ENCODE results near the gene THOC6.
"Not testable (repeated sequence)": the region's sequence is repeated elsewhere in the genome, so short reads cannot be mapped to it uniquely, and the experiment has no call there.

The THOC6 gene

DNA sequence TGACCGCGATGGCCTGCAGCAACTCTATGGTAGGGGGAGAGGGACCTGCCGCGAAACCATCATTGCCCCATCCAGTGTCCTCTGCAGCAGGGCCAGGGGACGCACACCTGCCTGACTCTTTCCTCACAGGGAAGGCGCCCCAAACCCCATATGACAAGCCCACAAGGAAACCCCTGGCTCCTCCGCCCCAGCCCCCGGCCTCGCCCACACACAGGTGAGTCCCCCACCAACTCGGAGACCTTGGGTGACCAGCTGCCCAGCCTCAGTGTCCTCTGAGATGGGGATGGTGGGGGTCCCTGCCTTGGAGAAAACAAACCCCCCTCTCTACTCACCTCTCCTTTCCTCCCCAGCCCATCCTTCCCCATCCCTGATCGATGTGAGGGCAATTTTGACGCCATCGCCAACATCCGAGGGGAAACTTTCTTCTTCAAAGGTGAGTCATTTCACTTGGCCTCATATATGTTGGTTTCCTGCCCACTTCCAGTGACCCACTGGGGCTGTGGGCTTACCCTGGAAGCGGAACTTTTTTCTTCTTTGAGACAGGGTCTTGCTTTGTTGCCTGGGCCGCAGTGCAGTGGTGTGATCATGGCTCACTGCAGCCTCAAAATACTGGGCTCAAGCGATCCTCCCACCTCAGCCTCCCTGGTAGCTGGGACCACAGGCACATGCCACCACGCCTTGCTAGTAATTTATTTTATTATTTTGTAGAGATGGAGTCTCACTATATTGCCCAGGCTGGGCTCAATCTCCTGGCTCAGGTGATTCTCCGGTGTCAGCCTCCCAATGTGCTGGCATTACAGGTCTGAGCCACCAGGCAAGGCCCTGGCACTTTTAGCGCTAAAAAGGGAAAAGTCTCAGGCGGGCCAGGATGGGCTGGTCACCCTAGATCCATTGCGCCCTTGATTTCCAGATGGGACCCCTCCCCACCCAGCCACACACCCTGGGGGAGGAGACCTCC lies 33.6 kb downstream of the THOC6 start:
- no peak for DNase-seq

DNA sequence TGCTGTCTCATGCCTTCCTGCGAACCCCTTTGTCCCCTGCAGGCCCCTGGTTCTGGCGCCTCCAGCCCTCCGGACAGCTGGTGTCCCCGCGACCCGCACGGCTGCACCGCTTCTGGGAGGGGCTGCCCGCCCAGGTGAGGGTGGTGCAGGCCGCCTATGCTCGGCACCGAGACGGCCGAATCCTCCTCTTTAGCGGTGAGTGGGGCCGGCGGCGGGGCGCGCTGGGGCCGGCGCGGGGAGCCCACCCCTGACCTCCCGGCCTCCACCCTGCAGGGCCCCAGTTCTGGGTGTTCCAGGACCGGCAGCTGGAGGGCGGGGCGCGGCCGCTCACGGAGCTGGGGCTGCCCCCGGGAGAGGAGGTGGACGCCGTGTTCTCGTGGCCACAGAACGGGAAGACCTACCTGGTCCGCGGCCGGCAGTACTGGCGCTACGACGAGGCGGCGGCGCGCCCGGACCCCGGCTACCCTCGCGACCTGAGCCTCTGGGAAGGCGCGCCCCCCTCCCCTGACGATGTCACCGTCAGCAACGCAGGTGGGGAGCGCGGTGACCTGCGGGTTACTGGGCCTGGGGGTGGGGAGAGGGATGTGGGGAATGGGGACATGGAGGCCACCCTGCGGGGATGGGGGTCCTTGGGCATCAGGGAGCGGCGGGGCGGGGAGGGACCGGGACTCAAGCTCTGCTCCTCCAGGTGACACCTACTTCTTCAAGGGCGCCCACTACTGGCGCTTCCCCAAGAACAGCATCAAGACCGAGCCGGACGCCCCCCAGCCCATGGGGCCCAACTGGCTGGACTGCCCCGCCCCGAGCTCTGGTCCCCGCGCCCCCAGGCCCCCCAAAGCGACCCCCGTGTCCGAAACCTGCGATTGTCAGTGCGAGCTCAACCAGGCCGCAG lies 34.5 kb downstream of the THOC6 start:
- DNase-seq, result no peak

GRCh38 chr16:3059041-3059722 lies 35.3 kb downstream of the THOC6 start:
- DNase-seq, result peak; percentile 65

DNA sequence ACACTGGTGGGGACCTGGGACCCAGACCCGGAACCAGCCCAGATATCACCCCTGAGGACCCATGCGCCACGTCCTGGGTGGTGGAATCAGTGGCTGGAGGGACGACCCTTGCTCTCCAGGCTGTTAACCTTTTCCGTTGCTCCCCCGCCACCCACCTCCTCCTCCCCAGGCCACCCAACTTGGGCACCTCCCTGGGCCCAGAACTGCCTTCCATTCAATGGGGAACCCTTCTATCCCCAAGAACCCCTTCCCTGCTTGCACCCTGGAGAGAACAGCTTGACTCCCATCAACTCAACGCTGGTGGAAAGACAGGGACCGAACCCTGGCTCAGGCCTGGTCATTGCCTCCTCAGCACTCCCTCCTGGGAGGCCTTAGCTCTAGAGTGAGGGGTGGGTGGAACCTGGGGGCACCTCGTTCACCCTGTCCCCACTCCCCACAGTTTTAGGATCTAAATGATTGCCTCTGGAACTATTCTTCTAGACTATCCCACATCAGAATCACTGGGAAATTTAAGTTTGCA lies 35.9 kb downstream of the THOC6 start:
- no peak for DNase-seq

GRCh38 chr16:3060339-3061127 lies 36.7 kb downstream of the THOC6 start:
- no peak for DNase-seq

DNA sequence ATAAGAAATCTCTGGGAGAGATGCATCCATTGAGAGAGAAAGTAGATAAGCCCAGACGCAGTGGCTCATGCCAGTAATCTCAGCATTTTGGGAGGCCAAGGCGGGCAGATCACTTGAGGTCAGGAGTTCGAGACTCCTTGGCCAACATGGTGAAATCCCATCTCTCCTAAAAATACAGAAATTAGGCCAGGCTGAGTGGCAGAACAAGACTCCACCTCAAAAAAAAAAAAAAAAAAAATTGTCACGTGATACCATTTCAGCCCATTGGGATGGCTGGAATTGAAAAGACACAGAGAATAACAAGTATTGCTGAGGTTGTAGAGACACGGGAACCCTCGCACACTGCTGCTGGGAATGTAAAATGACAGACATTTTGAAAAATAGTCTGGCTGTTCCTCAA lies 38.7 kb downstream of the THOC6 start:
- DNase-seq, result no peak

DNA sequence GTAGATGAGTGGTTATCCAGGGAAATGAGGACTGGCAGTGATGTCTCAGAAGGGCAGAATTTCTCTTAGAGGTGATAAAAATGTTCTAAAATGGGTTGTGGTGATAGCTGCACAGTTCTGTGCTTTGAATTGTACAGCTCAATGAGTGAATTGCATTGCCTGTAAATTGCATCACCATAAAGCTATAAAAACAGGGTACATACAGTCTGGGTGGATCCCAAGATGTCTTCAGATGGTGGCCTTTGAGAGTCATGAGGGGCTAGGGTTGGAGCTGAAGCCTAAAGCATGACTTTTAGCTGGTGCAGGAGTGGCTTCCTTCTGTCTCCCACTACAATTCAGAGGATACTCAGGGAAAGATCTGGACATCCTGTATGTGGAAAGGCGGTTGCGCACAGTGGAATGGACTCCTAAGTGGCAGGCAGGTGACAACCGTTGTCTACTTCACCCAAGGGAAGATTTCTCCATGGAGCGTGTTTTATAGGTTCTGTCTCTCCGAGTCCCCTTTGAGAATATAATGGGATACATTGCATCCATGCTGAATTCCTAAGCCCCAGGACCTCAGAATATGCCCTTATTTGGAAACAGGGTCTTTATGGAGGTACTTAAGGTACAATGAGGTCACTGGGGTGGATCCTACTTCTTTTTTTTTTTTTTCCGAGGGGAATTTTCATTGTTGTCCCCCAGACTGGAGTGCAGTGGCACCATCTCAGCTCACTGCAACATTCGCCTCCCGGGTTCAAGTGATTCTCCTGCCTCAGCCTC lies 40.0 kb downstream of the THOC6 start:
- no peak for DNase-seq

DNA sequence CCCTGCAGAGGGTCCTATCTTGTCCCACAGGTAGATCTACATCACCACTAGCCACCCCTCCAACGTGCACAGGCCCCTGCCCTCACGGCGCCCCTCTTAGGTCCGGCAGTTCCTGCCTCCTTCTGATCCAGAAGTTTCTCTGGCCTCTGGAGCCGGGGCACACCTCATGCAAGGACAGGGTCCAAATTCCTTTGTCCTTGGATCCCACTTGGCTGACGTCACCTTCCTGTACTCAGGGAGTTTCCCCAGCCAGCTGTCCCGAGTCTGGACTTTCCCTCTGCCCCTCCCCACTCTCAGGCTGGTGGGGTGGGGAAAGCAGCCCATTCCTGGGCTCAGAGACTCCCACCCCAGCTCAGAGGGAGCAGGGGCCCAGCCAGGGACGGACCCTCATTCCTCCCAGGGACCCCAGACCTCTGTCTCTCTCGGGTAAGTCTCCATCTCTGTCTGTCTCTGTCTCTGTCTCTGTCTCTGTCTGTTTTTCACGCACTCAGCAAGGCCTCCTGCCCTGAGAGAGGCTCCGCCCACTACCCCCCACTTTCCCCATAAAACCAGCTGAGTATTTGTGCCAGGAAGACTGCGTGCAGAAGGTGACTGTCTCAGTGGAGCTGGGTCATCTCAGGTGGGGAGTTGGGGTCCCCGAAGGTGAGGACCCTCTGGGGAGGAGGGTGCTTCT lies 41.4 kb downstream of the THOC6 start, which contains the start of gene IL32:
Gene IL32, plus strand, starts transcription at position 572 of the 673 bp plus-strand sequence. CDS start 172 bp downstream, outside the sequence.
- no peak for DNase-seq

- no peak for DNase-seq
Measured at GRCh38 chr16:3065742-3066439, 42.1 kb downstream of the THOC6 start.

GRCh38 chr16:3066440-3066748 lies 42.6 kb downstream of the THOC6 start:
- DNase-seq, result no peak

DNA sequence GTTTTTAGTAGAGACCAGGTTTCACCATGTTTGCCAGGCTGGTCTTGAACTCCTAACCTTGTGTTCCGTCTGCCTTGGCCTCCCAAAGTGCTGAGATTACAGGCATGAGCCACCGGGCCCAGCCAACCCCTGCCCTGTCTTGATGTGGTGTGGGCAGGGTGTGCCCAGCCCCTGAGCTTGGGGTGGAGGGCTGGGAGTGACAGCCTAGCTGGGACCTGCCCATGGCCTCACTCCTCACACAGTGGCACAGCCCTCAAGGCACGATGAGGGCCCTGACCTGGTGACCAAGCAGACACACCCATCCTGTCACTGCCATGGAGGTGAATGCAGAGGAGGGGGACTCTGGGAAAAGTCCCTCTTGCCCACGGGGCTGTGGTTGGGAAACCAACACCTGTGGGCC lies 44.7 kb downstream of the THOC6 start:
- DNase-seq, result no peak

GRCh38 chr16:3069146-3069545 lies 45.3 kb downstream of the THOC6 start:
- not testable (repeated sequence) for DNase-seq

DNA sequence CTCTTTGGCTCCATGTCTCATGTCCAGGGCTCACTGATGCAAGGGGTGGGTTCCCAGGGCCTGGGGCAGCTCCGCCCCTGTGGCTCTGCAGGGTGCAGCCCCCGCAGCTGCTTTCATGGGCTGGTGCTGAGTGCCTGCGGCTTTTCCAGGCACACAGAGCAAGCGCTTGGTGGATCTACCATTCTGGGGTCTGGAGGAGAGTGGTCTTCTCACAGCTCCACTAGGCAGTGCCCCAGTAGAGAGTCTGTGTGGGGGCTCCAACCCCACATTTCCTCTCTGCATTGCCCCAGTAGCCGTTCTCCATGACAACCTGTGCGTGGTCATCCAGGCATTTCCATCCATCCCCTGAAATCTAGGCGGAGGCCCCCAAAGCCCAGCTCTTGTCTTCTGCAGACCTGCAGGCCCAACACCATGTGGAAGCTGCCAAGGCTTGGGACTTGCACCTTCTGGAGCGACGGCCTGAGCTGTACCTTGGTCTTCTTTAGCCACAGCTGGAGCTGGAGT lies 46.8 kb downstream of the THOC6 start:
- no peak for DNase-seq

DNA sequence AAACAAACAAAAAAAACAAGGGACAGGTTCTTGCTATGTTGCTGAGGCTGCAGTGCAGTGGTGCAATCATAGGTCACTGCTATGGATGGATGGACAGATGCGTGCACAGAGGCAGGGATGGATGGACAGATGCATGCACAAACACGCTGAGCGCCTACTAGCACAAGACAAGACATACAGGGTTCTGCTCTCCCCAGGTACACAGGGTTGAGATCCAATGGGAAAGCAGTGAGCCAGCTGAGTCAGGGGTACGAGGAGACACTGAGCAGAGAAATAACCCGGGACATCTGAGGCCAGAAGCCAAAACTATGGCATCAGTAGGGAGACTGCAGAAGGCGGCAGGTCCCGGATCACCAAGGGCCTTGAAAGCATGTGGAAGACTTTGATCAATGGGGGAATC lies 47.8 kb downstream of the THOC6 start:
- no peak for DNase-seq

- DNase-seq, result not testable (repeated sequence)
Measured at GRCh38 chr16:3072148-3072547, 48.3 kb downstream of the THOC6 start.

- not testable (repeated sequence) for DNase-seq
Measured at GRCh38 chr16:3072576-3073263, 48.9 kb downstream of the THOC6 start.

GRCh38 chr16:3073448-3073847 lies 49.6 kb downstream of the THOC6 start:
- DNase-seq, result no peak

DNA sequence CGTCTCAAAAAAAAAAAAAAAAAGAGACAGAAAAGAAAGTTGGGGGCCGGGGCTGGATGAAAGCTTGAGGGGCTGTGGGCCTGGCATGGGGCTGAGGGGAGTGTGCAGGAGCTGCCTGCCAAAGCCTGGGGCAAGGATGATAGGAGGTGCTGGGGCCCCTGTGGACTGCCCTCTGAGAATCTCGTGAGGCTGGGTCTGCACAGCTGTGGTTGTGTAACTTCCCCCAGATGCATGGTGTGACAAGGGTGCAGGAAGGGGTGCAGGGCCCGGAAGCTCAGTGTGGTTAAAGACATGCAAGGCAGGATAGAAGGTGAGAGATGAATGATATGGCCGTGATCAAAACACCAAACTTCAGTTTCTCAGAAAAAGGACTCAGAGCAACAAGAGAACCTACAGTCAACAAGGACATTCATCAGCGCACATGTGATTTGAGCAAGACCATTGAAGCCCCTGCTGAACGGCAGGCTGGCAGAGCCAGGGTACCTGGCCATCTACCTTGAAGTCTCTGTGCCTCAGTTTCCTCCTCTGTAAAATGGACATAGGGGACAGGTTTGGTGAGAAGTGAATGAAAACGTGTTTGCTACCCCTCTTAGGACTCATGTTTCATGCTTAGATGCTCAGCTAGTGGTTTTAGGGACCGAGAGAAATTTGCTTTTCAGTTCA lies 51.2 kb downstream of the THOC6 start:
- no peak for DNase-seq

- no peak for DNase-seq
Measured at GRCh38 chr16:3075523-3075915, 51.7 kb downstream of the THOC6 start.
